GM18873 (cell line): Measurements from ENCODE around the gene BSDC1.
"Not testable (repeated sequence)": the region's sequence is repeated elsewhere in the genome, so short reads cannot be mapped to it uniquely, and the experiment has no call there.

Experiments used
- ATAC-seq: cut with Tn5 transposase; IDR thresholded peaks from one replicate; pipeline ENCODE4 v1.9.1; 2021; ENCODE audit warnings: mild to moderate bottlenecking, moderate library complexity, moderate number of reproducible peaks; ENCODE audit not compliant: unreplicated experiment, low FRiP score

BSDC1 gene

DNA sequence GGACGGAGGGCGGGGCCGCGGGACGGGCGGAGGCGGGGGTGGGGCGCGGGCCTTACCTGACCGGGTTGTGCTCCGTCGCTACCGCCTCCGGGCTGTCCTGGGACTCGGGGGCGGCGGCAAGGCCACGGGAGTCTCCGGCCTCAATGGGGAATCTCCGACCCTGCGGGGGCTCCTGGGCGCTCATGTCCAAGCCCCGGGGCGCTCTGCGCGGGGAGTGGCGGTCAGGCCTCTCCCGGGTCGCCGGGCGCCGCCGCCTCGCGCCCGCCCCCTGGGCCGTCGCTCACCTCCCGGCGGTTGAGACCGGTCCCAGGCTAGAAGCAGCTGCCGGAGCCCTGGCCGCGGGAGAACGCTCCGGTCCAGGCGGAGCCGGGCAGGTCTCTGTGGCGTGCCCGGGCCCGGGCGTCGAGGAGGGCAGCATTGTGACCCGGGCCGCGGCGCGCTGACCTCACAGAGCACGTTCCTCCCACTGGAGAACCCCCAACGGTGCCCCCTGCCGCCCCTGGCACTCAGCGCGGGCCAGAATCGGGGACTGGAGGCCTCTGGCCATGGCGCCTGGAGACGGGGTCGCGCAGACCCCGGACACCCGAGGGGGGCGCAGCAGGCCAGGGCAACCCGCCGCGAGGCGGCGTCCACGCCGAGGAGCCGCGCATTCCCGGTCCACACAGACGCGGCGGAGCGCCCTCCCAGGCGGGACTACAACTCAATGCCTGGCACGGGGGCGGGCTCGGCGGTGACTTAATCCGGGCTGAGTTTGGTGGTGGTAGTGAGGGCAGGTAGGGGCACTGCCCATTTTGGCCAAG lies 32.4 kb downstream of the BSDC1 start:
- no peak for ATAC-seq

DNA sequence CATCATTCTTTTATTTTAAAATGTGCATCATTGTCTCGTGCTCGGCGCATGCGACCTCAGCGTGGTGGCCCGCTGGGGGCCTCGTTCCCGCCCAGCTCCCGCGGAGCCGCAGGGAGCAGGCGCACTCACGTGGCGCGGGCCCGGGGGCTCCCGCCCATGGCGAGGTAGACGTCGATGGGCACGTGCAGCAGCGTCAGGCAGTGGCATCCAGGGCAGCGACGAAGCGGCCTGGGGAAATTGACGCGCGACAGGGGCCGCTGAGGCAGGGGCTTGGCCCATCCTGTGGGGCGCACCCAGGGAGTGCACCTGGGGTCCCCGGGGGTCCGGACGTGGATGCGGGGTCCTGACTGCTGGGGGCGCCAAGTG lies 33.0 kb downstream of the BSDC1 start:
- ATAC-seq: no peak

GRCh38 chr1:32358435-32358834 lies 35.8 kb downstream of the BSDC1 start:
- no peak for ATAC-seq

GRCh38 chr1:32357614-32358013 lies 36.6 kb downstream of the BSDC1 start:
- ATAC-seq: no peak

DNA sequence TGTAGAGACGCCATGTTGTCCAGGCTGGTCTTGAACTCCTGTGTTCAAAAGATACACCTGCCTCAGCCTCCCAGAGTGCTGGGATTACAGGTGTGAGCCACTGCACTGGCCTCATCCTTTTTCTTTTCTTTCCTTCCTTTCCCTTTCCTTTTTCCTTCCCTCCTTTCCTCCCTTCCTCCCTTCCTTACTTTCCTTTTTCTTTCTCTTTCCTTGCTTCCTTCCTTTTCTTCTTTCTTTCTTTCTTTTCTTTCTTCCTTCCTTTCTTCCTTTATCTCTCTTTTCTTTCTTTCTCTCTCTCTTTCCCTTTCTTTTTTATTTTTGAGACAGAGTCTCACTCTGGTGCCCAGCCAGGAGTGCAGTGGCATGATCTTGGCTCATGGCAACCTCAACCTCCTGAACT lies 37.8 kb downstream of the BSDC1 start:
- no peak for ATAC-seq

DNA sequence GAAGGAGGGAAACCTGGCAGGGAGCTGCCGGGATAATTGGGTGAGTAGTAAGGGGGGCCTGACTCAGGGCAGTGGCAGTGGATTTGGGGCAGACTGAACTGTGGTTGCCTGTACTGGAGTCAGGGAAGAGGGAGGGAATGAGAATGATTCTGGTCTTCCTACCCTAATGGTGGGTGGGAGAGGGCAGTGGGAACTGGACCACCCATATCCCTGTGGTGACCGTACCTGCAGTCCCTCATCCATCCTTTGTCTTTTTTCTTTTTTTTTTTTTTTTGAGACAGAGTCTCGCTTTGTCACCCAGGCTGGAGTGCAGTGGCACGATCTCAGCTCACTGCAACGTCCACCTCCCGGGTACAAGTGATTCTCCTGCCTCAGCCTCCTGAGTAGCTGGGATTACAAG lies 38.5 kb downstream of the BSDC1 start:
- not testable (repeated sequence) for ATAC-seq

DNA sequence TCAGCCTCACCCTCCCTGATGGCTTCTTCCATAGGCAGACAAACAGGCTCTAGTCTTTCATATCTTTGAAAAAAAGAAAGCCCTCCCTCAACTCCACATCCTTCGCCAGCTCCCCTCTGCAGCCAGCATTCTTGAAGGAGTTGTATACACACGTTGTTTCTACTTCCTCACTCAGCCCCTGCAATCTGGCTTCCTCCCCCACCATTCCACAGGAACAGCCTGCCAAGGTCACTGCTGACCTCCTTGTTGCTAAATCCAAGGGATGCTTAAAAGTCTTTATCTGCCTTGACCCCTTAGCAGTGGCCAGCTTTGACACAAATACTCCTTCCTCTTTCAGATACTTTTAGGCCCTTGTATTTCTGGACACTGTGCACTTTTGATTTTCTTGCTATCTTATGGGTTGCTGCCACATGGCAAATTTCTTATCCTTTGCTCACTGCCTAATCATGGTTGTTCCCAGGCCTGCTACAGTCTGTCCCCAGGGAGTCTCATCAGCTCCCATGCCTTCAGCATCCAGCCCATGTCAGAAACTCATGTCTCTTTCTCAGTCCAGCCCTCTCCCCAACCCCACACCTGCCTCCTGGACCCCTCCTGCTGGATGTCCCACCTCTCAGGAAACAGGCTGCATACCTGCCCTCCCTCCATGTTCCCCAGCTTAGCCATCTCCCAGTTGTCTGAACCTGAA lies 40.2 kb downstream of the BSDC1 start:
- no peak for ATAC-seq

GRCh38 chr1:32353431-32353830 lies 40.8 kb downstream of the BSDC1 start:
- no peak for ATAC-seq

DNA sequence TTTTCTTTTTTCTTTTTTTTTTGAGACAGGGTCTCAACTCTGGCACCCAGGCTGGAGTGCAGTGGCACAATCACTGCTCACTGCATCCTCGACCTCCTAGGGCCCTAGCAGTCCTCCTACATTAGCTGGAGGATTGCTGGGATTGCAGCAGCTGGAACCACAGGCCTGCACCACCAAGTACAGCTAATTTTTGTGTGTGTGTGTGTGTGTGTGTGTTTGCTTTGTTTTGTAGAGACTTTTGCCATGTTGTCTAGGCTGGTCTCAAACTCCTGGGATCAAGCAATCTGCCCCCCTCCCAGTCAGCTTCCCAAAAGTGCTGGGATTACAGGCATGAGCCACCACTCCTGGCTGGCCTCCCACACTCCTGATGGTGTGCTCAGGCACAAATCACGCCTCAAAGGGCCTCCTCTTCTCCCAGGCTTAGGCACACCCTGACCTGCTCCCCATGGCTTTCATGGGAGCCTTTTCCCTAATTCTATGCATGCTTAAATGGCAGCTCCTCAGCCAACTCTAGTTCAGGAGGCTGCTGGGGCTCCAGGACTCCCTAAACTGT lies 41.3 kb downstream of the BSDC1 start:
- no peak for ATAC-seq

- ATAC-seq: no peak
These were observed 41.9 kb downstream of the BSDC1 start for GRCh38 chr1:32352239-32352745.

DNA sequence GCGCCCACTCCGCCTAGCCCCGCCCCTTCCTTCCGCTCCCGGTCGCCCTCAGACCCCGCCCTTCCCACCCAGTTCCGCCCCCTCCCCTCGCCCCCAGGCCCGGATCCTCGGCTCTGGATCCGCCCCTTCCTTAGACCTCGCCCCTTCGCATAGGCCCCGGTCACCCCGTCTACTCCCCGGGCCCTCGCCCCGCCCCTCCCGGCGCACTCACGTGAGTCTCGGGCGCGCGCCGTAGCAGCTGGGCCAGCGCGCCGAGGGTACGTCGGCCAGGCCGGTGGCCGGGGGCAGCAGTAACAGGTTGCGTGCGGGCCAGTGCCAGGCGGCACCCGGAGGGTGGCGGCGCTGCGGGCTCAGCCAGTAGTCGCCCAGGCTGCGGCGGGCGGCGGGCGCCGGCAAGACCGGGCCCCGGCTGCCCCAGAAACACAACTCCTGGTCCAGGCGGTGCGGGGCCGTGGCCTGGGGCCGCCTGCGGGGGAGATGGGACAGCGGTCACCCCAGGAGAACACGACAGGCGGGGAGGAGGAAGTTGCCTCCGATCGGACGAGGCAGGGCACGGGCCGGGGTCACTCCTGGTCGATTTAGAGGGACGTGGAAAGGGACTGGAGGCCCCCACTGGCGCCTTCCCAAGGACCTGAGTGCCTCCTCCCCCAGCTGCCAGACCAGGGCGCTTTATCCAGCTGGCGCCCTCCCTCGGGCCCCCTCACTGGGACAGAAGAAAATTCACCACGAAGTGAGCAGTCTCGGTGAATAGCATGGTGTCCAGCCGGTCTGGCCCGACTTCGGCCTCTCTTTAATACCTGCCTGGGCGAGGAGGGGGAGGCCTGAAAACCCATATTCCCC lies 42.6 kb downstream of the BSDC1 start:
- ATAC-seq: peak; percentile 70

- peak; percentile 39 for ATAC-seq
These were observed 43.3 kb downstream of the BSDC1 start for GRCh38 chr1:32350785-32351398.

- no peak for ATAC-seq
These were observed 45.0 kb downstream of the BSDC1 start for GRCh38 chr1:32349211-32349708.

- ATAC-seq: no peak
These were observed 47.6 kb downstream of the BSDC1 start for GRCh38 chr1:32346532-32347157.

- no peak for ATAC-seq
These were observed 48.9 kb downstream of the BSDC1 start for GRCh38 chr1:32345289-32345827.

GRCh38 chr1:32342704-32343103 lies 51.5 kb downstream of the BSDC1 start:
- ATAC-seq: no peak

DNA sequence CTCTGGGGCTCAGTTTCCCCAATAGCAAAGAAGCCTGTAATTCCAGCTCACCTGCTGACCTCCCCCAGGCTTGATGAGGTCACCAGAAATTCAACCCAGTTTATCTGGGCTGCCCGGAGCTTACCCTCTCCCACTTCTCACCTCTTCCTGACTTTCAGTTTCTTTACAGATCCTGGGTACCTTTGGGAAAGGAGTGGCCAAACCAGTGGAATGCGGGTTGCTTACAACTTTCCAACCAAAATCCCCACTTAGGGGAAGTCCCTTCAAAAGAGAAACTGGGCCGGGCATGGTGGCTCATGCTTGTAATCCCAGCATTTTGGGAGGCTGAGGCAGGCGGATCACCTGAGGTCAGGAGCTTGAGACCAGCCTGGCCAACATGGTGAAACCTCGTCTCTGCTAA lies 52.3 kb downstream of the BSDC1 start:
- no peak for ATAC-seq

- ATAC-seq: no peak
These were observed 53.0 kb downstream of the BSDC1 start for GRCh38 chr1:32341186-32341757.

- ATAC-seq: no peak
These were observed 54.8 kb downstream of the BSDC1 start for GRCh38 chr1:32339363-32339978.
